Parathyroid adenoma (tissue), 2 donors: ENCODE results near the gene HDAC3.

Experiments
- H2AFZ ChIP-seq: fragments of 300-600 bp; sonication (generic); one replicate; pipeline ENCODE4 v1.7.0; 2017; ENCODE audit warnings: antibody characterized with exemption, mild to moderate bottlenecking
- H3K27ac ChIP-seq: fragments of 300-600 bp; sonication (generic); one replicate; pipeline ENCODE4 v1.7.0; 2017
- H3K27me3 ChIP-seq: fragments of 300-600 bp; sonication (generic); one replicate; pipeline ENCODE4 v1.7.0; 2017; ENCODE audit warnings: low read length; ENCODE audit not compliant: control insufficient read depth, insufficient read depth
- H3K36me3 ChIP-seq: fragments of 300-600 bp; sonication (generic); one replicate; pipeline ENCODE4 v1.7.0; 2017; ENCODE audit warnings: low read length; ENCODE audit not compliant: control insufficient read depth, insufficient read depth
- H3K4me1 ChIP-seq: fragments of 300-600 bp; sonication (generic); one replicate; pipeline ENCODE4 v1.7.0; 2017; ENCODE audit warnings: control low read depth
- H3K4me2 ChIP-seq: fragments of 300-600 bp; sonication (generic); one replicate; pipeline ENCODE4 v1.7.0; 2017; ENCODE audit warnings: low read length
- H3K4me3 ChIP-seq: fragments of 300-600 bp; sonication (generic); one replicate; pipeline ENCODE4 v1.7.0; 2017; ENCODE audit warnings: low read depth, low read length
- H3K79me2 ChIP-seq: fragments of 300-600 bp; sonication (generic); one replicate; pipeline ENCODE4 v1.7.0; 2017; ENCODE audit warnings: control low read depth
- H3K9ac ChIP-seq: fragments of 300-600 bp; sonication (generic); one replicate; pipeline ENCODE4 v1.7.0; 2017; ENCODE audit warnings: mild to moderate bottlenecking
- H3K9me3 ChIP-seq: fragments of 300-600 bp; sonication (generic); one replicate; pipeline ENCODE4 v1.7.0; 2017; ENCODE audit warnings: low read length; ENCODE audit not compliant: control insufficient read depth
- CTCF ChIP-seq: fragments of 300-600 bp; sonication (generic); IDR thresholded peaks from one replicate; pipeline ENCODE4 v1.7.0; 2017; ENCODE audit warnings: antibody characterized with exemption, mild to moderate bottlenecking
- donor health status: primary hyperparathyroidism.

HDAC3 gene

GRCh38 chr5:141623611-141624010 lies 13.0 kb downstream of the HDAC3 start:
- H3K4me1 ChIP-seq = peaks cover 18% of the 10 kb centered on the region
- no peaks in the 10 kb centered on the region for H3K9me3 ChIP-seq
- no peak overlapping the region for H3K4me2 ChIP-seq
- H3K4me3 ChIP-seq = no peak overlapping the region
- no peaks in the 10 kb centered on the region for H3K36me3 ChIP-seq
- H2AFZ ChIP-seq = no peak overlapping the region
- no peaks in the 10 kb centered on the region for H3K79me2 ChIP-seq
- no peak overlapping the region for H3K9ac ChIP-seq
- no peak overlapping the region for H3K27ac ChIP-seq
- no peaks in the 10 kb centered on the region for H3K27me3 ChIP-seq
- TF ChIP-seq CTCF = no peak

- no peak for TF ChIP-seq CTCF
- Histone ChIP-seq H2AFZ (no peak overlapping the region), H3K36me3 (no peaks in the 10 kb centered on the region), H3K9ac (no peak overlapping the region), H3K27ac (no peak overlapping the region), H3K4me3 (no peak overlapping the region), H3K9me3 (no peaks in the 10 kb centered on the region), H3K4me1 (peaks cover 18% of the 10 kb centered on the region), H3K27me3 (no peaks in the 10 kb centered on the region), H3K4me2 (no peak overlapping the region), H3K79me2 (no peaks in the 10 kb centered on the region)
Measured at GRCh38 chr5:141623186-141623585, 13.5 kb downstream of the HDAC3 start.

GRCh38 chr5:141618804-141619554 lies 17.7 kb downstream of the HDAC3 start, which contains the start of gene DIAPH1:
Gene DIAPH1 (minus strand): TSS chr5:141619000. CDS start chr5:141618914, 86 bp downstream.
- no peaks in the 10 kb centered on the region for H3K36me3 ChIP-seq
- peak within 1 kb of the TSS; percentile 84 for H2AFZ ChIP-seq
- no peaks in the 10 kb centered on the region for H3K9me3 ChIP-seq
- peak within 1 kb of the TSS; percentile 82 for H3K27ac ChIP-seq
- peak within 1 kb of the TSS; percentile 90 for H3K4me3 ChIP-seq
- peaks cover 14% of the 10 kb centered on the region for H3K4me1 ChIP-seq
- TF ChIP-seq CTCF = peak; percentile 100
- peak within 1 kb of the TSS; percentile 86 for H3K4me2 ChIP-seq
- H3K27me3 ChIP-seq = no peaks in the 10 kb centered on the region
- H3K79me2 ChIP-seq = peaks cover 6% of the 10 kb centered on the region
- peak within 1 kb of the TSS; percentile 79 for H3K9ac ChIP-seq

- Histone ChIP-seq H3K9ac (peak overlapping the region; percentile 79), H3K27me3 (no peaks in the 10 kb centered on the region), H3K4me1 (peaks cover 14% of the 10 kb centered on the region), H3K36me3 (no peaks in the 10 kb centered on the region), H3K9me3 (no peaks in the 10 kb centered on the region), H3K4me2 (peak overlapping the region; percentile 86), H3K27ac (peak overlapping the region; percentile 82), H3K4me3 (peak overlapping the region; percentile 90), H2AFZ (peak overlapping the region; percentile 84), H3K79me2 (peaks cover 12% of the 10 kb centered on the region)
- no peak for TF ChIP-seq CTCF
Measured at GRCh38 chr5:141618030-141618803, 18.4 kb downstream of the HDAC3 start.
